Neural cell (in vitro differentiated cells): ENCODE data around the gene DALRD3.

Experiments
- EP300 ChIP-seq: fragments of 450-650 bp; conservative IDR thresholded peaks from 2 replicates; pipeline ENCODE4 v1.6.1; 2014; ENCODE audit warnings: antibody characterized with exemption, mild to moderate bottlenecking, moderate library complexity; ENCODE audit not compliant: poor library complexity, severe bottlenecking
- EZH2 ChIP-seq: fragments of 200-600, 300-800 bp; shearing (Covaris generic), sonication (generic); IDR thresholded peaks from 2 replicates; pipeline ENCODE4 v1.6.1; 2014; ENCODE audit warnings: antibody characterized with exemption, low read length, borderline replicate concordance, mild to moderate bottlenecking; ENCODE audit not compliant: insufficient read depth, poor library complexity, severe bottlenecking
- MXI1 ChIP-seq: fragments of 450-650 bp; conservative IDR thresholded peaks from 2 replicates; pipeline ENCODE4 v1.6.1; 2014; ENCODE audit warnings: antibody characterized with exemption, mild to moderate bottlenecking; ENCODE audit not compliant: poor library complexity, severe bottlenecking
- POLR2AphosphoS5 ChIP-seq: IDR thresholded peaks from 2 replicates; pipeline ENCODE4 v1.6.1; 2012
- RAD21 ChIP-seq: fragments of 450-650 bp; conservative IDR thresholded peaks from 2 replicates; pipeline ENCODE4 v1.6.1; 2014; ENCODE audit warnings: antibody characterized with exemption, mild to moderate bottlenecking, moderate library complexity
- TAF1 ChIP-seq: IDR thresholded peaks from 2 replicates; pipeline ENCODE4 v1.6.1; 2012; ENCODE audit warnings: low read depth
- TF ChIP-seq, protein P1 (sequence below): fragments of 450-650 bp; IDR thresholded peaks from 2 replicates; pipeline ENCODE4 v1.5.1; 2014; ENCODE audit warnings: antibody characterized with exemption, mild to moderate bottlenecking, moderate library complexity; ENCODE audit not compliant: poor library complexity, severe bottlenecking

DNA sequence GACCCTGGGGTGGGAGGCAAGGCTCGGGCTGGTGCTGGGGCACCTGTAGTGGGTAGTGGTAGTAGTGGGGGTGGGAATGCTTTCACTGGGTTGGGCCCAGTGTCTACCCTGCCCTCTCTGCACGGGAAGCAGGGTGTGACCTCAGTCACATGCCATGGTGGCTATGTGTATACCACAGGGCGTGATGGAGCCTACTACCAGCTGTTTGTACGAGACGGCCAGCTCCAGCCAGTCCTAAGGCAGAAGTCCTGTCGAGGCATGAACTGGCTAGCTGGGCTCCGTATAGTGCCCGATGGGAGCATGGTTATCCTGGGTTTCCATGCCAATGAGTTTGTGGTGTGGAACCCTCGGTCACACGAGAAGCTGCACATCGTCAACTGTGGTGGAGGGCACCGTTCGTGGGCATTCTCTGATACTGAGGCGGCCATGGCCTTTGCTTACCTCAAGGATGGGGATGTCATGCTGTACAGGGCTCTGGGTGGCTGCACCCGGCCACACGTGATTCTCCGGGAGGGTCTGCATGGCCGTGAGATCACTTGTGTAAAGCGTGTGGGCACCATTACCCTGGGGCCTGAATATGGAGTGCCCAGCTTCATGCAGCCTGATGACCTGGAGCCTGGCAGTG is 5.2 kb downstream of the DALRD3 start:
- TF ChIP-seq, protein P1, sequence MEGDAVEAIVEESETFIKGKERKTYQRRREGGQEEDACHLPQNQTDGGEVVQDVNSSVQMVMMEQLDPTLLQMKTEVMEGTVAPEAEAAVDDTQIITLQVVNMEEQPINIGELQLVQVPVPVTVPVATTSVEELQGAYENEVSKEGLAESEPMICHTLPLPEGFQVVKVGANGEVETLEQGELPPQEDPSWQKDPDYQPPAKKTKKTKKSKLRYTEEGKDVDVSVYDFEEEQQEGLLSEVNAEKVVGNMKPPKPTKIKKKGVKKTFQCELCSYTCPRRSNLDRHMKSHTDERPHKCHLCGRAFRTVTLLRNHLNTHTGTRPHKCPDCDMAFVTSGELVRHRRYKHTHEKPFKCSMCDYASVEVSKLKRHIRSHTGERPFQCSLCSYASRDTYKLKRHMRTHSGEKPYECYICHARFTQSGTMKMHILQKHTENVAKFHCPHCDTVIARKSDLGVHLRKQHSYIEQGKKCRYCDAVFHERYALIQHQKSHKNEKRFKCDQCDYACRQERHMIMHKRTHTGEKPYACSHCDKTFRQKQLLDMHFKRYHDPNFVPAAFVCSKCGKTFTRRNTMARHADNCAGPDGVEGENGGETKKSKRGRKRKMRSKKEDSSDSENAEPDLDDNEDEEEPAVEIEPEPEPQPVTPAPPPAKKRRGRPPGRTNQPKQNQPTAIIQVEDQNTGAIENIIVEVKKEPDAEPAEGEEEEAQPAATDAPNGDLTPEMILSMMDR = no peak
- TF ChIP-seq EP300 (no peak), TAF1 (no peak), POLR2AphosphoS5 (peak; percentile 19), RAD21 (no peak), EZH2 (no peak), MXI1 (no peak)
